GM21529 (cell line): ENCODE measurements around the gene ANXA1.
"Not testable (repeated sequence)": the region's sequence is repeated elsewhere in the genome, so short reads cannot be mapped to it uniquely, and the experiment has no call there.

Experiments used
- ATAC-seq: cut with Tn5 transposase; IDR thresholded peaks from one replicate; pipeline ENCODE4 v1.9.1; 2021; ENCODE audit not compliant: unreplicated experiment

ANXA1 gene

DNA sequence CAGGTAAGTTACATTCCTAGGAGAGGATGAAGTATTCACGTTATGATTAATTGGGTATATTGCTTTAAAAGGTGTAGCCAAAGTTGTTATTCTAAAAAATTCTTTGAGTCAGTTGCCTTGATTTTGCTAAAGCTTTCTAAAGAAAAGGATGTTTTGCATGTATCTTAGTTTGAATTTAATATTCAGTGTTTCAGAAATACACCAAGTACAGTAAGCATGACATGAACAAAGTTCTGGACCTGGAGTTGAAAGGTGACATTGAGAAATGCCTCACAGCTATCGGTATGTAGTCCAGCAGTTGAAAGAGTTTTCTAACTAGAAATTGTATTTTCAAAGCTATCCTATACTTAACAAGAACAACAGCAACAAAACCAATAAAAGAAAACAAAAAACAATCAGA lies 14.2 kb downstream of the ANXA1 start:
- ATAC-seq = no peak

DNA sequence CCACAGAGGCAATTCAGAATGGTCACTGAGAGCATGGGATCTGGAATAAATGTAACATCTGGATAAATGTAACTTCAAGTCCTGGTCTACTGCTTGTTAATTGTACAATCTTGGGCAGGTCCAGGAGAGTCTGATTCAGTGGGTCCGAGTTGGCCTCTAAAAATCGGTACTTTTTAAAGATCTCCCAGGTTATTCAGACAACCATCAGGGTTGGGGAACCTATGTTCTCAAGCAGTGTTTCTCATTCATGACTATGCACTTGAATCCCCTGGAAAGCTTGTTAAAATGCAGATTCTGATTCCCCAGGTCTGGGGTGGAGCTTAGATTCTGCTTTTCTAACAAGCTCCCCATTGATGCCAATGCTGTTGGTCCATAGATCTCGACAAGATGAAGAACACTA lies 14.8 kb downstream of the ANXA1 start:
- ATAC-seq = no peak

DNA sequence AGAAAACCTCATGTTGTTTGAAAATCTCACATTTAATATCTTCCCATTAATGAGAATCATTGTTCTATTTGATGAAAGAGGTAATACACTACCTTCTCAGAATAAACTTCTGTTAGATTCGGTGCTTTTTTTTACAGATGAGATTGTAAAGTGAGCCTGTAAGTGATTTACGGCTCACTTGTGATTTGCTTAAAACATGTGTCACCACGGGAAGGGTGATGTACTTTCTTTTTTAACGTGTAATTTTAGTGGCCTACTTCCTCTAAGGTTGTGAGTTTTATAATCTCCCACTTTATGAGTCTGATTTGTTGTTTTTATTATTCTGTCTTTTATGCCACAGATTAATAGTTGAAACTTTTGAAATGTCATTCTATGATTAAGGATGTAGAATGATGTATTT lies 15.9 kb downstream of the ANXA1 start:
- ATAC-seq = no peak

DNA sequence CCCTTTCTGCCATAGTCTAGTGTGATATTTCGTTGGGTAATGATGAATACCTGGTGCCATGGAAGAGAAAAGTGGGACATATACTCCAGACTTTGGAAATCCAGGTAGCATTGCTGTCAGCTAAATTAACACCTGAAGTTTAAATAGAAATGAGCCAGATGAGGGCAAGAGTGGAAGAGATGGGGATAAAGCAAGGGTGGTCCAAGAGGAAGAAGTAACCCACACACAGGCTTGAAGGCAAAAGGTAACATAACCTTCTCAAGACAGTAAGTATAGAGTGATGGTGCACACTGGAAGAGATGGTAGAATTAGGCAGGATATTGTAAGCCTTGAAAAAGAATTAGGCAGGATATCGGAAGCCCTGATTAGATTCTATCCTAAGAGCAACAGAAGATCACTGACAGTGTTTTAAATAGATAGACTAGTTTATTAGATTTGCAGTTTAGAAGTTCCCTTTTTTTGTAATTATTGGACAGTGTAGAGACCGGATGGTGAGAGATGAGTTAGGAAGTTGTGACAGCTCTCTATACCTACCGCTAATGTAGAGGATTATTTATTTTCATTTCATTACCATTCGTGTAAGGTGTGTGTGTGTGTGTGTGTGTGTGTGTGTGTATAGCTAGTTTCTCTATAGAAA lies 16.8 kb downstream of the ANXA1 start:
- no peak for ATAC-seq

DNA sequence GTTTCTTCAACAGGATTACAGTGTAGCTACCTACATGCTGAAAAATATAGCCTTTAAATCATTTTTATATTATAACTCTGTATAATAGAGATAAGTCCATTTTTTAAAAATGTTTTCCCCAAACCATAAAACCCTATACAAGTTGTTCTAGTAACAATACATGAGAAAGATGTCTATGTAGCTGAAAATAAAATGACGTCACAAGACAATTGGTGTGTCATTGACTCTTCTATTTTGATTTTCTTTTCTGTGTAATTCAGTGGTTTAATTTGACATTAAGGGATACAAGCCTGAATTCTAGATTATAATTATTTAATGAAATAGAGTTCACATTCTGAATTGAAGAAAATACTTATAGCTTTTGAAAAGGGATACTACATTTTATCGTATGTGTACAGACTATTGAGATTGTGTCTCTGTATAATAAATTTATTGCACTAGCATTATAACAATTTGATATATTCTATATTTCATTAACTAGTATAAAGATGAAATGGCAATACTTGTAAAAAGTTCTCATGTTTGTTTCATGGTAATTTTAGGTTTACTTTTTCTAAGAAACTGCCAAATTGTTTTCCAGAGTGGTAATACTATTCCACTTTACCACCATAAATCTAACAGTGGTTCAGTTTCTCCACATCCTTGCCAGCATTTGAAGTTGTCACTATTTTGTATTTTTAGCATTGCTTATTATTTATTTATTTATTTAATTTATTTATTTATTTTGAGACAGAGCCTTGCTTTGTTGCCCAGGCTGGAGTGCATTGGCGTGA lies 18.7 kb downstream of the ANXA1 start:
- ATAC-seq = no peak

DNA sequence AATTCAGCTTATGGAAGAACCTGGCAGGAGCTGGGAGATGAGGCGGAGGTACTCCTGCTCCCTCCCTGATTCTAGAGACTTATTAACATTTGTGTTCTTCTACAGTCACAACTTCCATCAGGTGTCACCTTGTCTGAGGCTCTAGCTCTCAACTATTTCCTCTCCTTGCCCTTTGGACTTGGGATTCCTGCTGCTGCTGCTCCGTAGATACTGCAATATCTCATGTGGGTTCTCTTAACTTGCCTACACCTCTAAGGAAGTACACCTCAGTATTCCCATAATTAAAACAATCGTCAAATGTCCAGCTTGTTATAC lies 21.2 kb downstream of the ANXA1 start:
- no peak for ATAC-seq

DNA sequence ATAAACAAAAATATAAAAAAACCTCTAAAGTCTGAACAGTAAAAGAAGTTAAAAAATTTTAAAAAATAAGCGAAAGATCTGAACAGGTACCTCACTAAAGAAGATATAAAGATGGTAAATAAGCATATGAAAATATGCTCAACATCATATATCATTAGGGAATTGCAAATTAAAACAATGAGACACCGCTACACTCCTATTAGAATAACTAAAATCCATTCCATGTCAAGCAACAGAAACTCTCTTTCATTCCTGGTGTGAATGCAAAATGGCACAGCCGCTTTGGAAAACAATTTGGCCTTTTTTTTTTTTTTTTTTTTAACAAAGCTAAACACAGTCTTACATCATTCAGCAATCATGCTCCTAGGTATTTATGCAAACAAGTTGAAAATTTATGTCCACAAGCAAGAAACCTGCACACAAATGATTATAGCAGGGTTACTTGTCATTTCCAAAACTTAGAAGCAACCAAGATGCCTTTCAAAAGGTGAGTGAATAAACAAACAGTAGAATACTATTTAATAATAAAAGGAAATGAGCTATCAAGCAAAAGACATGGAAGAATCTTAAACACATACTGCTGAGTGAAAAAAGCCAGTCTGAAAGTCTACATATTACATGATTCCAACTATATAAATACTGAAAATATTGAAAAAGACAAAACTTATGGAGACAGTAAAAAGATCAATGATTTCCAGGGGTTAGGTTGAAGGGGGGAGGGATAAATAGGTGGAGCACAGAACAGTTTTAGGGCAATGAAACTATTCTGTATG lies 22.1 kb downstream of the ANXA1 start:
- ATAC-seq = no peak

DNA sequence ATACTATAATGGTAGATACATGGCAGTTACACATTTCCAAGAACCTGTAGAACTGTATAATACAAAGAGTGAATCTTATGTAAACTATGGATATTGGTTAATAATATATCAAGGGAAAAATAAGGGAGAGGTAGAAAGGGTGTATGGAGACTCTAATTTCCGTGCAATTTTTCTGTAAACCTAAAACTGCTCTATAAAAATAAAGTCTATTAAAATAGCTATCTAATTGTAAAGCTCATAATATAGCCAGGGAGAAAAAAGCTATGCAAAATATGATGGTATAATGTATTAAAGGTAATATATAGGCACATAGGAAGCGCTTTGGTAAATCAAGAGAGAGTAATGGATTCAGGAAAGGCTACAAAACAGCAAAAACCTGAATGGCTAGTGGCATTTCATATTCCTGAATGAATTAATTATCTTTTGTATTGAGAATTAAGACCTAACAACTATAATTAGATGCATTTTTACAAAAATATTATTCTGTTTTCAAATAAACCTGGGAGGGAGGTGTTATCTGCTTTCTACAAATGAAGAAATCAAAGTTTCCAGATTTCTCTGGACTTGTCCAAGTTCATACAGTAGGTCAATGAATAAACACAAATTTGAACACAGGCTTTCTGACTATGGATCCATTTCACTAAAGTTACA lies 22.8 kb downstream of the ANXA1 start:
- no peak for ATAC-seq

DNA sequence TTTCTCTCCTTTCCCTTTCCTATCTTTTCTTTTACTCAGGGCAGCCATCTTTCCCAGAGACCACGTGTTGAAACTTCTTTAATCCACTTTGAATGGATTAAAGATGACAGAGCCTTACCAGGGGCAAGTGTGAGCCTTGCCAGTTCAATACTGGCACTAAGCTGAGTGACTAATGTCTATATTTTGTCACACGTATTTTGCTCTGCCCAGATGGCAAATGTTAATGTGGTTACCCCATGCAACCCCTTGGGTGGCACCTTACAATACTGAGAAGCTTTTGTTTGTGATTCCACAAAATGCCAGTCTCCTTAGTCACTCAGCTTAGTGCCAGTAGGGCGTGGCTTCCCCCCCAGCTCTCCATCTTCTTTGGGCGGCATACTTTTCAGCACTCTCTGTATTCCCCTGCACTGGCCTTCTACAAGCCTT lies 24.8 kb downstream of the ANXA1 start:
- ATAC-seq = no peak

DNA sequence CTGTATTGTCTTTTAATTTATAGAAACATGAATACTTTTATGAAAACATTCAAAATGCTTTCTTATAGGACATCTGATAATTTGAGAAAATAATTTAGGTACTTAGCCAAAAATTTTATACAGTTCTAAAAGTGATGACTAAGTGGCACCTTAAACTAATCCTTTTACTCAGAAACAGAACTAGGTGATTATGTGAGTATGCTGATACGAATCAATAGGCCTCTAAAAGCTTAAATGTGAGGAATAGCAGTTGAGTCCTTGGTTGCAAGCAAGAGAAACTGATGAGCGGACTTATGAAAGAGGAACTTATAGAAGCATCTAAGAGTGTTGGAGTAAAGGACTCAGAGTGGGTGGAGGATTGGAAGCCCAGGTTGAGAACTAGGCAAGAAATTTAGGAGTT lies 26.4 kb downstream of the ANXA1 start:
- no peak for ATAC-seq

DNA sequence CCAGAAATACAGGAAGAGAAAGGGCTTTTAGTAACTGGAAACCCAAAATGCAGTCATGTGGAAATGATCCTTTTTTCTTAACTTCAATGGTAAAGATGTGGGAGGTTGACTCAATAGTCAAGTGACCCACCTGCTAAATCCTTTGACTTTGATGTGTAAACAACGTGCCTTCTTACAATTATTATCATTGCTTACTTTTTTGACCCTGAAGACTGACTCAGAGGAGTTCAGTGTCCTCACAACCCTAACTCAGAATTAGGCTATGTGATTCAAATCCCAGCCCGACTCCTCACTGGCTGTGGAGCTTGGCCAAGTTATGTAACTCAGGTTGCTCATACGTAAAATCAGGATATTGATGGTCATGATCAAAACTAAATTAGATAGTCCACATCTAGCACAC lies 27.9 kb downstream of the ANXA1 start:
- ATAC-seq = no peak

DNA sequence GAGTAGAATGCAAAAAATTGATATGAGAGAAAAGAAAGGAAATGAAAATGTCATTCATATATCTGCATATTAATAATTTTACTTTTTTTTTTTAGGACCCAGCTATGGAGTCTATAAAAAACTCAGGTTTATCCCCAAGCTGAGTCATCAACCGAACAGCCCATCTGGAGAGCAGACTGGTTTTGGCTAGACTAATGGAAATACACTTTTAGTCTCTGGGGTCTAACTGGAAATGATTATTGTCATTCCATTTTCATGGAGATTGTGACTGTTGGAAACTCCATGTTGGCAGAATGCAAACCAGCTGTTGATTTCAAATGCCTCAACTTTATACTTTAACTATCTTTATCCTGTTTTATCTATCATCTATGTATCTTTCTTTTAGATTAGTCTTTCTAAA lies 28.7 kb downstream of the ANXA1 start:
- ATAC-seq = no peak

DNA sequence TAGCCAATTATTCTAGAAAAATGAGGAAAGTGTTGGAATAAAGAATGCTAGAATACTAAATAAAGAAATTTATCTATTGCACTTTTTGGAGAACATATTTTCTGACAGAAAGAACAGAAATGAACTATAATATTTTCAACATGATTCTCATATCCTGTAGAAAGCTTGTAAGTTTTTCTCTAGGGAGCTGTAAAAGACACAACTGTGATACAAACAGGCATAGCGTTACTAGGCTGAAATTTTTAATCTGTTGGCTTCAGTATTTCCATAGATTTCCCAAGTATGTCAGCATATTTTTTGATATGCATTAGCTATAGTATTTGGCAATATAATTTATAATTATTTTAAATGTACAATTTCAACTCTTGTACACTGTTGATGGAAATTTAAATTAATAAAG lies 31.3 kb downstream of the ANXA1 start:
- ATAC-seq = no peak

DNA sequence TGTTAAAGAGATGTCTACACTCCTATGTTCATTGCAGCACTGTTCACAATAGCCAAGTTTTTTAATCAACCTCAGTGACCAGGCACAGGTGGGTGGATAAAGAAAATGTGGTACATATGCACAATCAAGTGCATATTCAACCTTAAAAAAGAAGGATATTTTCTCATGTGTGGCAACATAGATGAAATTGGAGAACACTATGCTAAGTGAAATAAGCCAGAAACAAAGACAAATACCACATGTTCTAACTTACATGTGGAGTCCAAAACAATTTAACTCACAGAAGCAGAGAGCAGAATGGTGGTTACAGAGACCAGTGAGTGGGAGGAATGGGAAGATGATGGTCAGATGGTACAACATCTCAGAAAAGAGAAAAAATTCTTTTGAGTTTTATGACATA lies 31.8 kb downstream of the ANXA1 start:
- no peak for ATAC-seq

DNA sequence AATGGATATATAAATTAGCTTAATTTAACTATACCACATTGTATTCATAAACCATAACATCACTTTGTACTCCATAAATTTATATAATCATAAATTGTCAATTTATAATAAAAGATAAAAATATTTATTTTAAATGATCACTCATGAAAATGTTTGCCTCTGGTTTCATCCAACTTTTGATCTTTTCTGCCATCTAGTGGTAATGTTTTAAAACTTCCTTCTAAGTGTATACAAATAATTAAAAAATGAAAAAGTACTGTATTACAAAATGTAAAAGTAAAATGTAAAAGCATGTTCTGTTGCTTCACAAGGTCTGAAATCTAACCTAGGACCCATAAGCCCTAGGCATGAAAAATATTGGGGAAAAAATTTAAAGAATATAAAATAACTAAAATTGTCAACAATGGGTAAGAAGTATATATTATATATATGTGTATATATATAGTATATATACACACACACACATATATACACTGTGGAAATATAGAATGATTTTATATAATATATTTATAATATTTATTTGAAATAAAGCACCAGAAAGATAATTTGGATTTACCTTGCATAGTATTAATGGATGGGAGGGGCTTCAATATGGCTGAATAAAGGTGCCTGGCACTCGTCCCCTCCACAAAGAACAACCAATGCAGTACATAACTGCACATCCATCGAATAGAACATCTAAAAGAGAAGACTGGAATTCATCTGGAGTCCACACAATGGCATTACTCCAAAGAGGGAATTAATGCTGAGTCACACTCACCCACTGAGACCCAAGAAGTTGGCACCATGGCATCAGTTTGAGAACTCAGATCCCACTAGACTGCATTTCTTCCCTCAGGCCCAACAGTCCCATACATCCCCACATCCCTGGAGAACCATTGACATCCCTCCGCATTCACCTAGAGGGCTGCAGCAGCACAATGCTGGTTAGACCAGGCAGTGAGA lies 32.5 kb downstream of the ANXA1 start:
- no peak for ATAC-seq

DNA sequence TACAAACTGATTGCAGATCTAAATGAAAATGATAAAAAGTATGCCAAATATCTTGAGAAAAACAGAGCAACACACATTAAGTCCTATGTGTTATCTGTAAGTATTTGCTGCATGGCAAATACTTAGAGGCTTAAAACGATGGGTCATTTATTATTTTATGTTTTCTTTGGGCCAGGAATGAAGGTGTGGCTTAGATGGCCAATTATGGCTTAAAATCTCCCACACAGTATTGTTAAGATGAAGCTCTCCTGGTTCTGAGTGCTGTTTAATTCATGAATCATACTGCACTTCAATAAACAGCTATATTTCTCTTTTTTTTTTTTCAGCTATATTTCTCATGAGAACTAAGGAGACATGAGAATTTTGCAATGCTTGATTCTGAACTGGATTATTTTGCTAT lies 39.4 kb downstream of the ANXA1 start:
- not testable (repeated sequence) for ATAC-seq

DNA sequence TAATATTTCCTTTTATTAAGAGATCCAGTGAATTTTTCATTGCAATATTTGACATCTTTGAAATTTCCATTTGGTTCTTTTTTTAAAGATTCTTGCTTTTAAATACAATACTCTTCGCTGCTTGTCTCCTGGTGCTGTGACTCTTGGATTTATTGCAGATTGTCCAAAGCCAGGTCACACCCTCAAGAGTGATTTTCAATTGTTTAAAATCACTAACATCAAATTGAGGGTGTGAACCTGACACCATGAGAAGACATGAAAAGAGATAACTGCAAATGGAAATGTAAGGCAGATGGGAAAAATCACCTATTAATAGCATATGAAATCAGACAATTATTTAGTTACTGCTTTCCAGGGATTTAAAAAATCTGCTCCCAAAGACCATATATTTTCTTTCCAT lies 42.6 kb downstream of the ANXA1 start:
- ATAC-seq = no peak

DNA sequence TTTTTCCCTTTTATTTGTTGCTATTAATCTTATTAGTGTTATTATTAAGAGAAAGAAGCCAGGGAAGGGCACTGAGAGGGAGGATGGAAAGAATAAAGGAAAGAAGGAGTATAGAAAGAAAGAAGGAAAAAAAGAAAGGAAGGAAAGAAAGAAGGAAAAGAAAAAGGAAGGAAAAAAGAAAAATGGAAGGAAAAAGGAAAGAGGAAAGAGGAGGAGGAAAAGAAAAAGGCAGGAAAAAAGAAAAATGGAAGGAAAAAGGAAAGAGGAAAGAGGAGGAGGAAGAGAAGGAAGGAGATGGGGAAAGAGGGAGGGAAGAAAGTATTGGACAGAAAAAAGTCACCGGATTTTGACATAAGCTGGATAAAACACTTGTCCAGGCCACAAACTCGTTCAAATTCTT lies 47.8 kb downstream of the ANXA1 start:
- ATAC-seq = no peak

DNA sequence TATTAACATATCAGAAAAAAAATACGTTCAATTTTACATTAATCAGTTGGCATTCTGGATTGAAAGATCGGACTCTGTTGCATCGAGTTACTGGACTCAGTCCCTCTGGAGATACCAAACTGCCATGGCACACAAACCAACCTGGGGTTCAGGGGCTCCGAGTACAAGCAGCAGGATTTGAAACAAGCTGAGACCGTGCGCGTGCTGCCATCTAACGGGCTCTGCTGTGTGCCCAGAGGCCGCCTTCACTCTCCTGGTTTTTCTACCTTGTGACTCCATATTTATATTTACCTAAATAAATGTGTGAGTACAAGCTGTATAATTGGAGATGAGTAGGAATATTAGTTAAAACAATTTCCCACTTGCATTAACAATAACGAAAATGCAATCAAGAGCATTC lies 48.2 kb downstream of the ANXA1 start:
- no peak for ATAC-seq

DNA sequence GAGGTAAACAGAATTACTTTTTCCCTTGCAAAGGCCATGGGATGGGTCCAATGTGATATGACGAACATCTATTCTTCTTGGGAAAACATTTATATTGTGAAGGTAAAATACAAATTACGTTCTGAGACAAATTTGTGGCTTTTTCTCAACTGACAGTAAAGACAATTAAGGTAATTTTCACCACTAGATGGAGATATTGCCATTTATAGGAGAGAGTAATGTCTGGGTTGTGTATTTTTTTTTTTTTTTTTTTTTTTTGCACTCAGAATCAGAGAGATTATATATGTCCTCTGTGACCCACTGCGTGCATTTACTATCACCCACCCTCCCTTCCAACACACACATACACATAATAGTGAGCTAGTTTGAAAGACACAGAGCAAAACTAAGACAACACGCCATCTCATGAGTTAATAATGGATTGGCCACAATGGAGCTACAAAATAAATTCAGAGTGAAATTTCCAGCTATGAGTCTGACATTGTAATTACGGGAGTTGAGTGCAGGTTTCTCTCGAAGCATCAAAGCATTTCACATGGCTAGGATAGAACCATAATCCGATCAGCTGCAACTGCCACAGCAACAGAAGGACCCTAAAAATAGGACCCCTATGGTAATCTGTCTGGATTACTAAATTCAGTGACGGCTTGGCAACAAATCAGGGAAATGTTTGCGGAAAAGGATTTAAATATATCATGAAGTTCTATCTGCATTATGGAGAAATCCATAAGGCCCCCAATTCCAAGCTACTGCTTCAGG lies 49.2 kb downstream of the ANXA1 start:
- ATAC-seq = no peak
